ENCODE measurements around the gene TMEM97. TPM values are rescaled to one million over a fixed set of nuclear protein-coding genes. Genes with fewer than 3 reads are reported as not detected.

TMEM97 gene
- total and polyA plus RNA-seq, 4 experiments from 2014 or later, result 2.4 to 6.2 (median 4.1) TPM

DNA sequence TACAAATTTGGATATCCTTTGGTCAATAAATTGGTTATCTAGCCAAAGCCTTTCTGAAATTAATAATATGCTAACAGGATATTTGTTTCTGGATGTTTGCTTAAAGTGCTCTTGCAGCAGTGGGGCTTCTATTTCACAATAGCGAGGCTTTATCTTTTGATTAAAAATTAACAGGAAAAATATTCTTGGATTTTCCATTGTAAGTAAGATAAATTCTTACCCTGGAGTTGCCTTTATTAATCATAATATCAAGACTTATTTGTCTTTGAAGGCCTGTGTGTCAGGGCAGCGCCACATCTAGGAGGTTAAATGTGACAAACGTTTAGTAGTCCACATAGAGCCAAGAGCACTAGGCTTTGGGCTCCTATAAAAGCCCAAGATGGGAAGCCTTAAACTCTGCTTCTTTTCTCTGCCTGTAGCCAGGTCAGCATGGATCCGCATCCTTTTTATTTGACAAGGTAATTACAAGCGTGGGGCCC, 5.3 kb downstream of the TMEM97 start:
- H3K4me1 Mint-ChIP-seq, result peaks cover 9 to 12% (median 11%) of the 10 kb centered on the region in 4 donors
- Histone ChIP-seq H3K36me3 (ENCODE audit: insufficient read depth, low read length) (peaks cover 6% of the 10 kb centered on the region), H3K27me3 (ENCODE audit: insufficient read depth, low read length) (no peaks in the 10 kb centered on the region), H3K4me3 (ENCODE audit: low read length in 2 of 2) (no peak overlapping the region), H3K27ac (ENCODE audit: low read depth, low read length) (no peak overlapping the region), H3K4me1 (ENCODE audit: insufficient read depth, low read length) (peaks cover 11% of the 10 kb centered on the region), H3K9me3 (ENCODE audit: control insufficient read depth in 1 of 2, low read length in 2 of 2) (no peaks in the 10 kb centered on the region)
- H3K36me3 Mint-ChIP-seq, result peaks cover 10 to 18% of the 10 kb centered on the region in 2 donors
- intact Hi-C loops (cut with micrococcal nuclease), result no loop called here
- H3K4me3 Mint-ChIP-seq, result no peak overlapping the region
- H3K9me3 Mint-ChIP-seq, result no peaks in the 10 kb centered on the region
- no peaks in the 10 kb centered on the region for H3K27me3 Mint-ChIP-seq
- CTCF ChIA-PET (ENCODE audit: partially characterized antibody), result no interaction called here
- H3K27ac Mint-ChIP-seq, result no peak overlapping the region
- POLR2A ChIA-PET (ENCODE audit: partially characterized antibody), result no interaction called here
- DNase-seq, result no peak

- peaks cover 6% of the 10 kb centered on the region for H3K36me3 ChIP-seq (ENCODE audit: insufficient read depth, low read length)
- no peaks in the 10 kb centered on the region for H3K27me3 Mint-ChIP-seq
- no peaks in the 10 kb centered on the region for H3K9me3 ChIP-seq (ENCODE audit: control insufficient read depth in 1 of 2, low read length in 2 of 2)
- no peaks in the 10 kb centered on the region for H3K9me3 Mint-ChIP-seq
- H3K27me3 ChIP-seq (ENCODE audit: insufficient read depth, low read length), result no peaks in the 10 kb centered on the region
- H3K4me3 ChIP-seq (ENCODE audit: low read length in 2 of 2), result no peak overlapping the region
- H3K4me1 Mint-ChIP-seq, result peaks cover 6 to 8% (median 7%) of the 10 kb centered on the region in 4 donors
- peak overlapping the region in 1 of 7 donors; percentile 48 for H3K27ac Mint-ChIP-seq
- POLR2A ChIA-PET (ENCODE audit: partially characterized antibody), result interaction anchor here (1.2 kb wide), 1 partner anchor 33 kb away, joined by 3 read pairs; the partner anchor contains the start of gene POLDIP2
- peaks cover 10 to 19% of the 10 kb centered on the region in 2 donors for H3K36me3 Mint-ChIP-seq
- intact Hi-C loops (cut with micrococcal nuclease), result no loop called here
- H3K4me3 Mint-ChIP-seq, result no peak overlapping the region
- peaks cover 6% of the 10 kb centered on the region for H3K4me1 ChIP-seq (ENCODE audit: insufficient read depth, low read length)
- H3K27ac ChIP-seq (ENCODE audit: low read depth, low read length), result no peak overlapping the region
- no peak for DNase-seq
- CTCF ChIA-PET (ENCODE audit: partially characterized antibody), result no interaction called here
Observed at GRCh38 chr17:28324781-28325180, 5.8 kb downstream of the TMEM97 start.

- Mint-ChIP-seq H3K4me1 (peaks cover 3% of the 10 kb centered on the region in 4 donors), H3K36me3 (peaks cover 10 to 19% of the 10 kb centered on the region in 2 donors), H3K4me3 (no peak overlapping the region), H3K27me3 (no peaks in the 10 kb centered on the region), H3K27ac (peak overlapping the region in 1 of 7 donors; percentile 48), H3K9me3 (no peaks in the 10 kb centered on the region)
- no peak overlapping the region for H3K4me3 ChIP-seq (ENCODE audit: low read length in 2 of 2)
- DNase-seq, result no peak
- H3K27ac ChIP-seq (ENCODE audit: low read depth, low read length), result no peak overlapping the region
- peaks cover 2% of the 10 kb centered on the region for H3K4me1 ChIP-seq (ENCODE audit: insufficient read depth, low read length)
- POLR2A ChIA-PET (ENCODE audit: partially characterized antibody), result interaction anchor here (1.2 kb wide), 1 partner anchor 32 kb away, joined by 3 read pairs; the partner anchor contains the start of gene POLDIP2
- CTCF ChIA-PET (ENCODE audit: partially characterized antibody), result interaction anchor here (1.2 to 1.7 kb wide), 2 partner anchors 9 to 10 kb away, joined by 3 to 8 read pairs; partner anchors contain the start of genes IFT20 and TNFAIP1
- no peaks in the 10 kb centered on the region for H3K27me3 ChIP-seq (ENCODE audit: insufficient read depth, low read length)
- peaks cover 6% of the 10 kb centered on the region for H3K36me3 ChIP-seq (ENCODE audit: insufficient read depth, low read length)
- no peaks in the 10 kb centered on the region for H3K9me3 ChIP-seq (ENCODE audit: control insufficient read depth in 1 of 2, low read length in 2 of 2)
- intact Hi-C loops (cut with micrococcal nuclease), result no loop called here
Observed at GRCh38 chr17:28325211-28325610, 6.2 kb downstream of the TMEM97 start.

GRCh38 chr17:28326114-28326513, 7.1 kb downstream of the TMEM97 start:
- Mint-ChIP-seq H3K36me3 (peaks cover 10 to 21% of the 10 kb centered on the region in 2 donors), H3K27ac (no peak overlapping the region), H3K4me1 (no peaks in the 10 kb centered on the region), H3K9me3 (no peaks in the 10 kb centered on the region), H3K4me3 (no peak overlapping the region), H3K27me3 (no peaks in the 10 kb centered on the region)
- no peak overlapping the region for H3K4me3 ChIP-seq (ENCODE audit: low read length in 2 of 2)
- H3K9me3 ChIP-seq (ENCODE audit: control insufficient read depth in 1 of 2, low read length in 2 of 2), result no peaks in the 10 kb centered on the region
- no peaks in the 10 kb centered on the region for H3K4me1 ChIP-seq (ENCODE audit: insufficient read depth, low read length)
- CTCF ChIA-PET (ENCODE audit: partially characterized antibody), result interaction anchor here (1.2 to 1.7 kb wide), 2 partner anchors 8 to 10 kb away, joined by 3 to 8 read pairs; partner anchors contain the start of genes IFT20 and TNFAIP1
- no peaks in the 10 kb centered on the region for H3K27me3 ChIP-seq (ENCODE audit: insufficient read depth, low read length)
- no peak for DNase-seq
- POLR2A ChIA-PET (ENCODE audit: partially characterized antibody), result no interaction called here
- intact Hi-C loops (cut with micrococcal nuclease), result no loop called here
- no peak overlapping the region for H3K27ac ChIP-seq (ENCODE audit: low read depth, low read length)
- peaks cover 6% of the 10 kb centered on the region for H3K36me3 ChIP-seq (ENCODE audit: insufficient read depth, low read length)

GRCh38 chr17:28327031-28327607, 8.1 kb downstream of the TMEM97 start:
- POLR2A ChIA-PET (ENCODE audit: partially characterized antibody), result no interaction called here
- DNase-seq, result no peak
- peaks cover 13 to 31% of the 10 kb centered on the region in 2 donors for H3K36me3 Mint-ChIP-seq

GRCh38 chr17:28327709-28328108, 8.7 kb downstream of the TMEM97 start:
- Histone ChIP-seq H3K27me3 (ENCODE audit: insufficient read depth, low read length) (no peaks in the 10 kb centered on the region), H3K27ac (ENCODE audit: low read depth, low read length) (no peak overlapping the region), H3K36me3 (ENCODE audit: insufficient read depth, low read length) (peaks cover 6% of the 10 kb centered on the region), H3K9me3 (ENCODE audit: control insufficient read depth in 1 of 2, low read length in 2 of 2) (no peaks in the 10 kb centered on the region), H3K4me3 (ENCODE audit: low read length in 2 of 2) (no peak overlapping the region), H3K4me1 (ENCODE audit: insufficient read depth, low read length) (no peaks in the 10 kb centered on the region)
- Mint-ChIP-seq H3K27me3 (no peaks in the 10 kb centered on the region), H3K9me3 (no peaks in the 10 kb centered on the region), H3K4me1 (peaks cover 0 to 8% (median 4%) of the 10 kb centered on the region in 4 donors), H3K4me3 (no peak overlapping the region), H3K36me3 (peaks cover 13 to 32% of the 10 kb centered on the region in 2 donors), H3K27ac (peak overlapping the region in 1 of 7 donors; percentile 19)
- POLR2A ChIA-PET (ENCODE audit: partially characterized antibody), result no interaction called here
- intact Hi-C loops (cut with micrococcal nuclease), result no loop called here
- CTCF ChIA-PET (ENCODE audit: partially characterized antibody), result no interaction called here
- no peak for DNase-seq

More at GRCh38 chr17:28327031-28327607, 8.1 kb downstream of the TMEM97 start:
- H3K4me3 ChIP-seq (ENCODE audit: low read length in 2 of 2), result no peak overlapping the region
- H3K27me3 ChIP-seq (ENCODE audit: insufficient read depth, low read length), result no peaks in the 10 kb centered on the region
- Mint-ChIP-seq H3K9me3 (no peaks in the 10 kb centered on the region), H3K4me1 (peaks cover 0 to 2% (median under 1%) of the 10 kb centered on the region in 4 donors), H3K4me3 (no peak overlapping the region), H3K27me3 (no peaks in the 10 kb centered on the region), H3K27ac (no peak overlapping the region)
- no peaks in the 10 kb centered on the region for H3K9me3 ChIP-seq (ENCODE audit: control insufficient read depth in 1 of 2, low read length in 2 of 2)
- peaks cover 6% of the 10 kb centered on the region for H3K36me3 ChIP-seq (ENCODE audit: insufficient read depth, low read length)
- CTCF ChIA-PET (ENCODE audit: partially characterized antibody), result interaction anchor here (1.7 kb wide), 1 partner anchor 9 kb away, joined by 8 read pairs; the partner anchor contains the start of genes IFT20 and TNFAIP1
- intact Hi-C loops (cut with micrococcal nuclease), result no loop called here
- no peak overlapping the region for H3K27ac ChIP-seq (ENCODE audit: low read depth, low read length)
- H3K4me1 ChIP-seq (ENCODE audit: insufficient read depth, low read length), result no peaks in the 10 kb centered on the region

DNA sequence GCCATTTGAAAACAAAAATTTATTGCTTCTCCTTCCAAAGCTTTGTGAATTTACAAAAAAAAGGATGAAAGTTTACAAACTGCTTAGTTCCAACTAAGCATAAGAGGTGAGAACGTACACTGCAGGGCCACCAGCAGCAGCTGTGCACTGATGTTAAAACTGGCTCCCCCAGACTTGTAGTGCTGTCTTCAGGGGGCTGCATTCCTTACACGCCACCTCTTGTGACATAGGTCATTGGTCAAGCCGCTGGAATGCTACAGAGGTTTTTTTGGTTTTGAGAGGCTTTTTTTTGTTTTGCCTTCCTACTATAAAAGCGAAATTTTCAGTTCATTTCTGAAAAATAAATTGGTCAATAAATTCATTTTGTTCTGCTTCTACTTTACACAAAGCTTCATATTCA, 9.3 kb downstream of the TMEM97 start:
- Mint-ChIP-seq H3K36me3 (peaks cover 13 to 32% of the 10 kb centered on the region in 2 donors), H3K27ac (no peak overlapping the region), H3K4me3 (no peak overlapping the region), H3K27me3 (no peaks in the 10 kb centered on the region), H3K9me3 (no peaks in the 10 kb centered on the region), H3K4me1 (peaks cover 0 to 14% (median 7%) of the 10 kb centered on the region in 4 donors)
- POLR2A ChIA-PET (ENCODE audit: partially characterized antibody), result interaction anchor here (1.4 kb wide), 1 partner anchor 9 kb away, joined by 4 read pairs; the partner anchor contains the start of gene TMEM97
- no peak overlapping the region for H3K4me3 ChIP-seq (ENCODE audit: low read length in 2 of 2)
- H3K9me3 ChIP-seq (ENCODE audit: control insufficient read depth in 1 of 2, low read length in 2 of 2), result no peaks in the 10 kb centered on the region
- no peaks in the 10 kb centered on the region for H3K27me3 ChIP-seq (ENCODE audit: insufficient read depth, low read length)
- intact Hi-C loops (cut with micrococcal nuclease), result no loop called here
- H3K36me3 ChIP-seq (ENCODE audit: insufficient read depth, low read length), result peaks cover 6% of the 10 kb centered on the region
- no peak overlapping the region for H3K27ac ChIP-seq (ENCODE audit: low read depth, low read length)
- CTCF ChIA-PET (ENCODE audit: partially characterized antibody), result no interaction called here
- DNase-seq, result no peak
- H3K4me1 ChIP-seq (ENCODE audit: insufficient read depth, low read length), result no peaks in the 10 kb centered on the region
